ENCODE results near the gene CRLF1.

Gene CRLF1

GRCh38 chr19:18590273-18591272, 16.0 kb downstream of the CRLF1 start:
- Histone ChIP-seq H2AFZ (ENCODE audit: low read depth, low read length, severe bottlenecking) (peak overlapping the region; percentile 83), H3K79me2 (ENCODE audit: insufficient read depth, low read length) (no peaks in the 10 kb centered on the region), H3K27ac (ENCODE audit: low read depth, low read length) (peak overlapping the region; percentile 80), H3K4me3 (ENCODE audit: insufficient read depth, low read length, poor library complexity, severe bottlenecking) (peak overlapping the region; percentile 67), H3K9ac (ENCODE audit: low read length) (peak overlapping the region; percentile 69), H3K27me3 (ENCODE audit: low read length) (no peaks in the 10 kb centered on the region), H3K36me3 (ENCODE audit: low read length) (no peaks in the 10 kb centered on the region), H3K4me2 (ENCODE audit: low read depth, low read length, poor library complexity, severe bottlenecking) (peak overlapping the region; percentile 76), H3K9me3 (ENCODE audit: insufficient read depth, low read length) (no peaks in the 10 kb centered on the region), H4K20me1 (ENCODE audit: low read depth, low read length) (no peaks in the 10 kb centered on the region), H3F3A (ENCODE audit: insufficient read depth) (peaks cover 11% of the 10 kb centered on the region), H3K9me2 (replicated peaks; ENCODE audit: insufficient read depth, low read length) (no peaks in the 10 kb centered on the region)
- TF ChIP-seq CTCF (IDR thresholded peaks at IDR 0.05; ENCODE audit: insufficient read depth, low read length, poor library complexity, severe bottlenecking) (peak; percentile 34), EZH2phosphoT487 (conservative IDR thresholded peaks at IDR 0.05; ENCODE audit: low read length) (no peak)

DNA sequence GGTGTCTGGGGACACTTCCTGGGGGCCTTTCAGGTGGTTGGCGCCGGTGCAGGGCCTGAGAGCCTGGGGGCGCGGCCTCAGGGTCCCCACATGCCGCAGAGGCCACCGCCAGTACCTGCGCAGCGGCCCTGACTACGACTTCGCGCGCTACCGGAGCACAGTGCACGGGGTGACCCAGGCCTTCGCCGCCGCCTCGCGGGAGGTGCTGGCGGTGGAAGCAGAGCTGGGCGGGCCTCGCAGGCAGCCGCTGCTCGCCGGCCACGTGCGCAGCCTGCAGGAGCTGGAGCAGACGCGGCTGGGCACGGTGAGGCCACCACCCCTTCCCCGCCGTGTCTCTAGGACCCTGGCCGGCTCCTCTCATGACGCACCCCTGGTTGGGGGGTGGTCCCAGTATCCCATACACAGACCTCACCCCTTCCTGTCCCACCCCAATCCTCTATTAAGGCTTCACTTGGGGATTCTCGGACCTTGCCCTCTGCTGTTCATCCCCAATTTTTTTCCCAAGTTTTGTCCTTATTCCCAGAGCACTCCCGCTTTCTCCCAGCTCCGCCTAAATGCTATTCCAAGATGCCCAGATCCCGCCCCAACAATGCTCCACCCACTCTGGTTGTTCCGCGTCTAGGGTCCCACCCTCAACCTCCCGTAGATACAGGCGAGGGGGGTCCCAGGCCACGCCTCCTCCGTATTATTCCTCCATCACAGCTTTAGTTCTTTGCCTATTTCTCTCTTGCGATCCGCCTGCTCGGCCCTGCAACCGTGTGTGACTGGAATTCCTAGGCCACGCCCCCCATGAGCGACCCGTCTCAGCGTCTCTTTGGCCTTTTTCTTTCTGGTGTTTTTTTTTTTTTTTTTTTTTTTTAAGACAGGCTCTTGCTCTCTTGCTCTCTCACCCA, 17.0 kb downstream of the CRLF1 start:
- Histone ChIP-seq H3K9me3 (ENCODE audit: insufficient read depth, low read length) (no peaks in the 10 kb centered on the region), H3K79me2 (ENCODE audit: insufficient read depth, low read length) (no peaks in the 10 kb centered on the region), H4K20me1 (ENCODE audit: low read depth, low read length) (no peaks in the 10 kb centered on the region), H3K4me3 (ENCODE audit: insufficient read depth, low read length, poor library complexity, severe bottlenecking) (peak overlapping the region; percentile 67), H3K27ac (ENCODE audit: low read depth, low read length) (peak overlapping the region; percentile 80), H3K4me2 (ENCODE audit: low read depth, low read length, poor library complexity, severe bottlenecking) (peak overlapping the region; percentile 76), H3K27me3 (ENCODE audit: low read length) (no peaks in the 10 kb centered on the region), H3K9ac (ENCODE audit: low read length) (peak overlapping the region; percentile 69), H2AFZ (ENCODE audit: low read depth, low read length, severe bottlenecking) (peak overlapping the region; percentile 83), H3K36me3 (ENCODE audit: low read length) (no peaks in the 10 kb centered on the region), H3F3A (ENCODE audit: insufficient read depth) (peaks cover 11% of the 10 kb centered on the region), H3K9me2 (replicated peaks; ENCODE audit: insufficient read depth, low read length) (no peaks in the 10 kb centered on the region)
- TF ChIP-seq EZH2phosphoT487 (conservative IDR thresholded peaks at IDR 0.05; ENCODE audit: low read length) (no peak), CTCF (IDR thresholded peaks at IDR 0.05; ENCODE audit: insufficient read depth, low read length, poor library complexity, severe bottlenecking) (no peak)

GRCh38 chr19:18588611-18589379, 17.8 kb downstream of the CRLF1 start, which contains the start of gene REX1BD:
Gene REX1BD, plus strand, starts transcription at chr19:18588798. Its CDS starts 4 bp downstream, at chr19:18588802.
- H3K4me3 ChIP-seq (ENCODE audit: insufficient read depth, low read length, poor library complexity, severe bottlenecking) = peak within 1 kb of the TSS; percentile 67
- no peaks in the 10 kb centered on the region for H4K20me1 ChIP-seq (ENCODE audit: low read depth, low read length)
- peak within 1 kb of the TSS; percentile 76 for H3K4me2 ChIP-seq (ENCODE audit: low read depth, low read length, poor library complexity, severe bottlenecking)
- H3F3A ChIP-seq (ENCODE audit: insufficient read depth) = peaks cover 11% of the 10 kb centered on the region
- TF ChIP-seq EZH2phosphoT487 (conservative IDR thresholded peaks at IDR 0.05; ENCODE audit: low read length) (no peak), CTCF (IDR thresholded peaks at IDR 0.05; ENCODE audit: insufficient read depth, low read length, poor library complexity, severe bottlenecking) (peak; percentile 82)
- H3K9me2 ChIP-seq (replicated peaks; ENCODE audit: insufficient read depth, low read length) = no peaks in the 10 kb centered on the region
- H2AFZ ChIP-seq (ENCODE audit: low read depth, low read length, severe bottlenecking) = peak within 1 kb of the TSS; percentile 83
- H3K27ac ChIP-seq (ENCODE audit: low read depth, low read length) = peak within 1 kb of the TSS; percentile 80
- H3K36me3 ChIP-seq (ENCODE audit: low read length) = no peaks in the 10 kb centered on the region
- no peaks in the 10 kb centered on the region for H3K79me2 ChIP-seq (ENCODE audit: insufficient read depth, low read length)
- no peaks in the 10 kb centered on the region for H3K27me3 ChIP-seq (ENCODE audit: low read length)
- peak within 1 kb of the TSS; percentile 69 for H3K9ac ChIP-seq (ENCODE audit: low read length)
- H3K9me3 ChIP-seq (ENCODE audit: insufficient read depth, low read length) = no peaks in the 10 kb centered on the region
